ENCODE measurements around the gene VPS33B.

VPS33B gene

DNA sequence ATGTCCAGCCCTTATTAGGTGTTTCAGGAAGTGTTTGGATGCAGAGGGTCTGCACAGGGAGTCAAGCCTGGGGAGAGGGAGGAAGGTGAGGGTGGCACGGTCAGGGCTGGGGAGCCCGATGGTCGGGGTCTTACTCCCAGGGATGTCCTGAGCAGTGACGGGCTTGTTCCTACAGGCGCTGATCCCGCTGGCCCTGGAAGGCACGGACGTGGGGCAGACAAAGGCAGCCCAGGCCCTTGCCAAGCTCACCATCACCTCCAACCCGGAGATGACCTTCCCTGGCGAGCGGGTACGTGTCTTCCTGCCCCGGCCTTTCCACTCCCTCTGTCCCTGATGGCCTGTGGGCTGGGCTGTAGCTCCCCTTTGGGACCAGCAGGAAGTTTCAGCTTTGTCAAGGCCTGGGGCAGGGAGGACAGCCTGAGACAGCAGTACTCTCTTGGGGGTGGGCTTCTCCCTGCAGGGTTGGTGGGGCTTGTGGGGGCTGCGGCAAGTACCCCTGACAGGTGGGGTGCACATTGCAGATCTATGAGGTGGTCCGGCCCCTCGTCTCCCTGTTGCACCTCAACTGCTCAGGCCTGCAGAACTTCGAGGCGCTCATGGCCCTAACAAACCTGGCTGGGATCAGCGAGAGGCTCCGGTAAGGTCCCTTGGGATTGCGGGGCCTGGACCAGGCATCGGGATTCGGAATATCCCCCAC, 72.3 kb downstream of the VPS33B start:
- no peak for DNase-seq (ENCODE audit: low read depth)

Data from T-helper 22 cell (primary cell).